Stimulated activated CD8-positive, alpha-beta memory T cell treated with anti-CD3 and anti-CD28 coated beads, Interleukin-15, amount 100 ng/mL, for 24 hours (primary cell): ENCODE results near the gene MARCHF4.

Source experiments
- DNase-seq: peaks from one replicate; pipeline ENCODE4 v3.0.0-alpha.2; 2020; ENCODE audit warnings: low read depth

The MARCHF4 gene, protein sequence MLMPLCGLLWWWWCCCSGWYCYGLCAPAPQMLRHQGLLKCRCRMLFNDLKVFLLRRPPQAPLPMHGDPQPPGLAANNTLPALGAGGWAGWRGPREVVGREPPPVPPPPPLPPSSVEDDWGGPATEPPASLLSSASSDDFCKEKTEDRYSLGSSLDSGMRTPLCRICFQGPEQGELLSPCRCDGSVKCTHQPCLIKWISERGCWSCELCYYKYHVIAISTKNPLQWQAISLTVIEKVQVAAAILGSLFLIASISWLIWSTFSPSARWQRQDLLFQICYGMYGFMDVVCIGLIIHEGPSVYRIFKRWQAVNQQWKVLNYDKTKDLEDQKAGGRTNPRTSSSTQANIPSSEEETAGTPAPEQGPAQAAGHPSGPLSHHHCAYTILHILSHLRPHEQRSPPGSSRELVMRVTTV

GRCh38 chr2:216371721-216372702, at the start of gene MARCHF4:
Gene MARCHF4, minus strand, starts transcription at chr2:216372483. Its CDS starts 2,223 bp downstream, at chr2:216370260.
- DNase-seq = peak; percentile 64

- no peak for DNase-seq
Observed at GRCh38 chr2:216420367-216421101, 48.3 kb upstream of the MARCHF4 start.

DNA sequence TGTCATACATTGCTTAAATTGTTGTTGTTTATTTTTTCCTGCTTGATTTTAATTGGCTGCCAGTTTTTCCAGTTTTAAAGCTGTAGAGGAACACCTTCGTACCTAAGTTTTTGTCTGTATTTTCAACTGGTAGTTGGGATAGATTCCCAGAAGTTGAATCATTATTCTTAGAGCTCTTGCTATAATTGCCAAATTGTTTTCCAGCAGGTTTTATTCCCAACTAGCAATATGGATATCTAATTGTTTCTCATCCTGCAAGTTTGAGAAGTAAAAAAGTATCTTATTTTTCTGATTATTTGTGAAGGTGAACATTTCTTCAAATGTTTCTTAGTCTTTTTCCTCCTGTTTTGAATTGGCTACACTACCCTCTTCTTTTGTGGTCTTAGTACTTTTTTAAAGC, 46.7 kb upstream of the MARCHF4 start:
- DNase-seq = no peak

GRCh38 chr2:216416571-216417307, 44.5 kb upstream of the MARCHF4 start:
- DNase-seq = no peak

DNA sequence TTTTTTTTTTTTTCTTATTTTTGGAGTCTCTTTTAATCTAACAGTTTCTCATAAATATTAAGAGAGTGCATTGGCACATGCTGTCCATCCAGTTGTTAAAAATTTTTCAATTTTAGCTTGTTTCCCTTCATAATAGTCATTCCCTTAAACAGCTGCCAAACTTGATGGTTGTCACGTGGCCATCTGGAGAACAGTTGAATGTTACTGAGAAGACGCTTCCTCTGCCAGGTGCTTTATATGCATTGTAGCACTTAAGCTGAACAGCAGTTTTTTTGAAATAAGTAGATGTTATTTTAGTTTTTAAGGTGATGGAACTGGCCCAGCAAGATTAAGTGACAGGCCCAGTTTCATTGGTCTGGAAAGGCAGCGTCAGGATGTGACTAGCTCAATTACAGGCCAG, 43.3 kb upstream of the MARCHF4 start:
- DNase-seq = no peak

DNA sequence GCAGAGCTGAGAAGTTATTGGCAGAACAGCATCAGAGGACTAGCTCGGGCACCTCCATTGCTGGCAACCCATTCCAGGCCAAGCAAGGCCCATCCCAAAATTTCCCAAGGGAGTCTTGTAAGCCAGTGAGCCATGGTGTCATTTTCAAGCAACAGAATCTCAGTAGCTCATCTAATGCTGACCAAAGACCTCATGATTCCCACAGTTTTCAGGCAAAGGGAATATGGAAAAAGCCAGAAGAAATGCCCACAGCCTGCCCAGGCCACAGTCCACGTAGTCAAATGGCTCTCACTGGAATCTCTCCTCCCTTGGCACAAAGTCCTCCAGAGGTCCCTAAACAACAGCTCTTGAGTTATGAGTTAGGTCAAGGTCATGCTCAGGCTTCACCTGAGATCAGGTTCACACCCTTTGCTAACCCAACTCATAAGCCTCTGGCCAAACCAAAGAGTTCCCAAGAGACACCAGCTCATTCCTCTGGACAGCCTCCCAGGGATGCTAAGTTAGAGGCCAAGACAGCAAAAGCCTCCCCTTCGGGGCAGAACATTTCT, 42.6 kb upstream of the MARCHF4 start:
- no peak for DNase-seq

DNA sequence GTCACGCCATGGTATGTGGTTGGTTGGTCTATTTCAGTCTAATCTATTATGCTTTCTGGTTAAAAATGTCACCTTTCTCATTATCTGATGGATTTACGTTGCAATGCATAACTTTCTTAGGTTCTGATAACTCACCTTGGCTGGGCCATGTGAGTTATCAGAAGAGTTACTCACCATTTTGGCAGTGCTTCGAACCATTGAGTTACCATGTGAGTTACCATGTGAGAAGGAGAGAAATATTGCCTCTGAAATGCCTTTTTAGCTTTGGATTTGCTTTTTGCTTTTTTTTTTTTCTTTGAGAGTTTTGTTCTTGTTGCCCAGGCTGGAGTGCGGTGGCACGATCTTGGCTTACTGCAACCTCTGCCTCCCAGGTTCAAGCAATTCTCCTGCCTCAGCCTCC, 41.6 kb upstream of the MARCHF4 start:
- DNase-seq = no peak

DNA sequence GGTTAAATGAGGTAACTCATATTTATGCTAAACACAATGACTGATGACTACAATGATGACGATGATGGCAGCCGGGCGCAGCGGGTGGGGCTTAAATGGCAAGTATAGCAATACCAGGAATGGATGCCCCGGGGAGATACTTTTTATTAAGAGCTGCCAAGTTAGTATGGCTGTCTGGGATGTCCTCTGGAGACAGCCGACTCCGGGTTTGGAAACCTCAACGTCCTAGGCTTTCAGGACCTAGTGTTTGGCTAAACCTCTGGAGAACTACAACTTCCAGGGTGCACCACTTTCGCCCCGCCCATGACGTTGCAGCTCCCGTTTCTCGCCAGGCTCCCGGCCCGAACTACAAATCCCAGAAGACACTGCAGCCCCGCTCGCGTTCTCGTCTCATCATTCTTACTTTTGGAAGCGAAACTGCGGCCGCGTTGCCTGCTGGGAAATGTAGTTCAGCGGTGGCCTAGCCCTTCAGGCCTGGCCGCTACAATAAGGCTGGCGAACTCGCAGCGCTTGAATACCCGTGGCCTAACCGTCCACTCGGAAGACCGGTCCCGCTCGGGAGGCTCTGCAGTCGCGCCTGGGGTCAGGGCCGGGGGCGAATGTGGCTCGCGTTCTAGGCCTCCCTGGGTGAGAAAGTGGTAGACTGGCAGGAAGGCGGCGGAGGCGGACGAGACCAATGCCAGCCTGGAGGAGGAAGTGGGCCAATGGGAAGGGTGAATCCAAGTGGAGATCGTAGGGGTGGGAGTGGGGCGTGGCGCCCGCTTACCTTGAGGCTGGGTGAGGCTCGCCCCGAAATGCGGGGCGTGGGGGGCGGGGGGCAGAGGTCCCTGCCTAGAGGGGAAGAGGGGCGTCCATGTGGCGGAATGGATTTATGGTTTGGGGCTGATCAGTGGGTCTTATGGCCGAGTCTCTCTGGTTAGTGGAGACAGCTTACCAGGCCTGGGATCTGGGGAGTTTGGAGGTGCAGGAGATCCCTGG, 40.0 kb upstream of the MARCHF4 start, which contains the start of gene SMARCAL1:
SMARCAL1 (plus strand) TSS at position 463 of the 978 bp plus-strand sequence. CDS start 2,221 bp downstream, outside the sequence.
- DNase-seq = peak; percentile 91

GRCh38 chr2:216410550-216410949, 38.3 kb upstream of the MARCHF4 start:
- DNase-seq = no peak

DNA sequence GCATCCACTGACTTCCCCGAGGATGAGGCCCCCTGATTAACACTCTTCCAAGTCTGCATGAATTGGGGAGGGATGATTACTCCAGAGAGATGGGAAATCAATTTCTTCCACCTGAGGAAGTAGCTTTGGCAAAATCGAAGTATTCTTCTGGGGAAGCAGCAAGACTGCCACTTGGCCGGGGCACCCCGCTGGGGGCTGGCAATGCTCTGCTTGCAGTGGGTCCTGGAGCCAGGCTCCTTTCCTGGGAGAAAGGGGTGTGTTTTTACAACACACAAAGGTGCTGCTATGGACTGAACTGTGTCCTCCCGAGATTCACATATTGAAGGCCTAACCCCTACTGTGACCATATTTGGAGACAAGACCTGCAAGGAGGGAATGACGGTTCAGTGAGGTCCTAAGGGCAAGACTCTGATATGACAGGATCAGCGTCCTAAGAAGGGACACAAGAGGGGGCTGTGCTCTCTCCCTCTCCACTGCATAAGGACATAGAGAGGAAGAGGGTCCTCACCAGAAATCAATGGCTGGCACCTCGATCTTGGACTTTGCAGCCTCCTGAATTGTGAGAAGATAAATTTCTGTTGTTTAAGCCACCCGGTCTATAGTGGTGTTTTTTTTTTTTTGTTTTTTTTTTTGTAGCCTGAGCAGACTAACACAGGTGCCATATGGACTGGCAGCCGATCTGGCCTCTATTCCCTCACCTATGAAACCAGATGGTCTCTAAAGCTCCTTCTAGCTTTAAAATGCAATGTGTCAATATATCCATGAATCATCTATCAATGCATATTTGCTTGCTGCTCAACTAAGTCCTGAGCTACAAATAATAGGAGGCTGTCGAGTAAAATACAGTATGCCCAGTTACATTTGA, 36.4 kb upstream of the MARCHF4 start:
- DNase-seq = no peak

GRCh38 chr2:216406826-216407225, 34.5 kb upstream of the MARCHF4 start:
- DNase-seq = no peak

GRCh38 chr2:216405588-216405987, 33.3 kb upstream of the MARCHF4 start:
- DNase-seq = no peak

- peak; percentile 8 for DNase-seq
Observed at GRCh38 chr2:216404010-216404618, 31.8 kb upstream of the MARCHF4 start.

- DNase-seq = no peak
Observed at GRCh38 chr2:216402751-216403150, 30.5 kb upstream of the MARCHF4 start.

DNA sequence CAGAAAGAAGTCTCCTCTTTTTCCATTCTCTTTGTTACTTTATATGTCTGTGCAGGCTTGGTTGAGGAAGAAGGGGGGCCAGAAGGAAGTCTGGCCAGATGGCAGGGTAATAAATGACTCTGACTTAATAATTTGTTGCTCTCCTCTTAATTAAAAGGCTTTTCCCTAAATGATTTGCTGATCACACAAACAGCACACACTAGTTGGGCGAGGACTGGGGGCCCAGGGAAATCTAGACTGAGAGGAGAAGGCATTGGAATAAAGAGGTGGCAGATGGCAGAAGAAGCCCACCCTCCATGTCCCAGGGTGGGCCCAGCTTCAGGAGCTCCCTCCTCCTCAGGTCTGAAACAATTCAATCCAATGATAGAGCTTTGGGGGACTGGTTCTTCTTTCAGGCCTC, 27.3 kb upstream of the MARCHF4 start:
- no peak for DNase-seq

DNA sequence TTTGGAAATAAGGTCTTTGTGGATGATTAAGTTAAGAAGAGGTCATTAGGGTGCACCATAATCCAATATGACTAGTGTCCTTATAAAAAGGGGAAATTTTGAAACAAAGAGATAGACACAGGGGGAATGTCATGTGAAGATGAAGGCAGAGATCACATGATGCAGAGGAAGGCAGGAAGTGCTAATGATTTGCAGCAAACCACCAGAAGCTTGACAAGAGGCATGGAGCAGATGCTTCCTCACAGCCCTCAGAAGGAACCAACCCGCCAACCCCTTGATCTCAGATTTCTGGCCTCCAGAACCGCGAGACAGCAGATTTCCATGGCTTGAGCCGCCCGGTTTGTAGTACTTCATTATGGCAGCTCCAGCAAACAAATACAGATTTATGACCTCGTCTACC, 22.6 kb upstream of the MARCHF4 start:
- DNase-seq = no peak

- no peak for DNase-seq
Observed at GRCh38 chr2:216392945-216393840, 20.9 kb upstream of the MARCHF4 start.
